Neural progenitor cell (in vitro differentiated cells): Measurements from ENCODE around the gene AK4.

Experiments
- EZH2 ChIP-seq: fragments of 200-600 bp; sonication (generic); IDR thresholded peaks from 2 replicates; pipeline ENCODE4 v1.6.1; 2017; ENCODE audit warnings: antibody characterized with exemption, mild to moderate bottlenecking, moderate library complexity
- EZH2phosphoT487 ChIP-seq: fragments of 200-600 bp; sonication (generic); IDR thresholded peaks from 2 replicates; pipeline ENCODE4 v1.6.1; 2017; ENCODE audit warnings: antibody characterized with exemption
- TF ChIP-seq, protein P1 (sequence below): fragments of 200-600 bp; sonication (generic); IDR thresholded peaks from 2 replicates; pipeline ENCODE4 v1.5.1; 2017; ENCODE audit warnings: antibody characterized with exemption, mild to moderate bottlenecking

DNA sequence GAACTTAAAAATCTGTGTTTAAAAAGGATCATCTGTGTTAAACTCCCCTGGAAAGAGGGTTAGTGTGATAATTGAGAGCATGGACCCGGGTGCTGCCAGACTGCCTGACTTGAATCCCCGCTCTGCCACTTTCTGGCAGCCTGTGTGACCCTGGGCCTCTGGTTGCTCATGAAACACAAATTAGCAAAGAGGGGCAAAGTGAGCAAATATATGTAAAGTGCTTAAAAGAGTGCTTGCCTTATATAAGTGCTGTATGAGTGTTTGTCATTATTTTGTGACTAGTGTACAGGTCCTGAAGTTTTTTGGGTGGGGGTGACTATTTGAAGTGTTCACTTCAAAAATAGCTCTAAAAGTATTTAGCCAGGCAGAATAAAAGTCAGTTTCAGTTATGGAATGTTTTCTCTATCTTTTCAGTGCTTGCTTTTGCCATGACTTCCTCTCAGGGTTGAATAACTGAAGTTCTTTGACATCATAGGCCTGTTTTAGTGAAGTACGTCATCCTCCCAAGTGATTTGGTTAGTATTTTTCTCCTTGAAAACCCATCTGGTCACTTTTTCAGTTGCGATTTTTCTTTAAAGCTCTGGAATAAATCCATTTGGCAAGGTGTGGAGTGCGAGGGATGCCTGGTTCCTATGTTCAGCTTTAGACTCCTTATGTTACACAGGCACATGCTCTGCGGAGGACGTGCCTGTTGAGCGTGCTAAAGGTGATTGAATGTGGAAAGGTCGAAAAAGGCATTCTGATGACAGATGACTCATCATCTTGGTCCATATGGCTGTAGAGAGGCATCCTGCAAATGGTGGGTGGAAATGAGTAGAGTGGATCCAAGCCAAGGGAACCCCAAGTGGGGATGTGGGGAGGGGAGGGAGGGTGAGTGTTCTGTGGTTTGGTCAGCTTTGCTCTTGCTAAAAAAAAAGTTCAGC, 47.8 kb downstream of the AK4 start:
- TF ChIP-seq EZH2 (no peak), EZH2phosphoT487 (no peak)
- TF ChIP-seq, protein P1, sequence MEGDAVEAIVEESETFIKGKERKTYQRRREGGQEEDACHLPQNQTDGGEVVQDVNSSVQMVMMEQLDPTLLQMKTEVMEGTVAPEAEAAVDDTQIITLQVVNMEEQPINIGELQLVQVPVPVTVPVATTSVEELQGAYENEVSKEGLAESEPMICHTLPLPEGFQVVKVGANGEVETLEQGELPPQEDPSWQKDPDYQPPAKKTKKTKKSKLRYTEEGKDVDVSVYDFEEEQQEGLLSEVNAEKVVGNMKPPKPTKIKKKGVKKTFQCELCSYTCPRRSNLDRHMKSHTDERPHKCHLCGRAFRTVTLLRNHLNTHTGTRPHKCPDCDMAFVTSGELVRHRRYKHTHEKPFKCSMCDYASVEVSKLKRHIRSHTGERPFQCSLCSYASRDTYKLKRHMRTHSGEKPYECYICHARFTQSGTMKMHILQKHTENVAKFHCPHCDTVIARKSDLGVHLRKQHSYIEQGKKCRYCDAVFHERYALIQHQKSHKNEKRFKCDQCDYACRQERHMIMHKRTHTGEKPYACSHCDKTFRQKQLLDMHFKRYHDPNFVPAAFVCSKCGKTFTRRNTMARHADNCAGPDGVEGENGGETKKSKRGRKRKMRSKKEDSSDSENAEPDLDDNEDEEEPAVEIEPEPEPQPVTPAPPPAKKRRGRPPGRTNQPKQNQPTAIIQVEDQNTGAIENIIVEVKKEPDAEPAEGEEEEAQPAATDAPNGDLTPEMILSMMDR: no peak
